Smooth muscle cell (in vitro differentiated cells): ENCODE results near the gene PSIP1. TPM values are rescaled to one million over a fixed set of nuclear protein-coding genes. Genes with fewer than 3 reads are reported as not detected.

Experiments used
- DNase-seq: peaks from one replicate; lab custom pipeline; 2025; ENCODE audit not compliant: unreplicated experiment; lab: John Stamatoyannopoulos, UW
- H2AFZ ChIP-seq: fragments of 200-600 bp; sonication (generic); 2 replicates; pipeline ENCODE4 v1.6.0; 2016; ENCODE audit warnings: antibody characterized with exemption, low read depth, mild to moderate bottlenecking
- H3F3A ChIP-seq: fragments of 200-600 bp; sonication (generic); 2 replicates; pipeline ENCODE4 v1.6.0; 2017; ENCODE audit warnings: antibody characterized with exemption, low read depth
- H3K27ac ChIP-seq: fragments of 200-600 bp; sonication (generic); 2 replicates; pipeline ENCODE4 v1.5.1; 2016; ENCODE audit warnings: low read depth, mild to moderate bottlenecking
- H3K27me3 ChIP-seq: fragments of 200-600 bp; sonication (generic); 2 replicates; pipeline ENCODE4 v1.6.1; 2016; ENCODE audit warnings: low read depth, mild to moderate bottlenecking
- H3K36me3 ChIP-seq: fragments of 200-600 bp; sonication (generic); 2 replicates; pipeline ENCODE4 v1.5.1; 2016; ENCODE audit warnings: low read depth
- H3K4me1 ChIP-seq: fragments of 200-600 bp; sonication (generic); 2 replicates; pipeline ENCODE4 v1.5.1; 2016; ENCODE audit warnings: low read depth
- H3K4me2 ChIP-seq: fragments of 200-600 bp; sonication (generic); 2 replicates; pipeline ENCODE4 v1.6.0; 2016; ENCODE audit warnings: mild to moderate bottlenecking
- H3K4me3 ChIP-seq: fragments of 200-600 bp; sonication (generic); 2 replicates; pipeline ENCODE4 v1.5.1; 2016; ENCODE audit warnings: mild to moderate bottlenecking
- H3K79me2 ChIP-seq: fragments of 200-600 bp; sonication (generic); 2 replicates; pipeline ENCODE4 v1.6.0; 2016; ENCODE audit warnings: low read depth, mild to moderate bottlenecking
- H3K9ac ChIP-seq: fragments of 200-600 bp; sonication (generic); 2 replicates; pipeline ENCODE4 v1.6.0; 2016; ENCODE audit warnings: low read depth
- H3K9me3 ChIP-seq: fragments of 200-600 bp; sonication (generic); replicated peaks from 2 replicates; pipeline ENCODE4 v1.5.1; 2016; ENCODE audit warnings: low read depth
- H4K20me1 ChIP-seq: fragments of 200-600 bp; sonication (generic); 2 replicates; pipeline ENCODE4 v1.6.0; 2016; ENCODE audit warnings: low read depth
- WGBS: methylation state at CpG from one replicate; pipeline ENCODE4 v1.1.7; 2016; ENCODE audit warnings: low lambda C conversion rate; 5-methylcytosine and 5-hydroxymethylcytosine counted together
- polyA plus RNA-seq: library from polyadenylated mRNA; unstranded; fragments of >200 nt; fragmentation: Nextera tagmentation; extraction: Ambion mirVana; gene quantifications from 2 replicates; pipeline ENCODE4 v1.2.1, GENCODE V29; 2016
- total RNA-seq: library from RNA; depleted of rRNA; stranded (reverse); fragments of >200 nt; gene quantifications from 2 replicates; pipeline ENCODE4 v1.2.3, GENCODE V29; 2014
- TF ChIP-seq, protein P1 (sequence below): fragments of 200-600 bp; sonication (generic); IDR thresholded peaks from 2 replicates; pipeline ENCODE4 v1.5.1; 2017; ENCODE audit warnings: borderline replicate concordance, mild to moderate bottlenecking, antibody characterized with exemption; ENCODE audit not compliant: insufficient read depth, poor library complexity, severe bottlenecking

PSIP1 gene
- total and polyA plus RNA-seq, 2 experiments from 2014 or later = 25.1 to 31.9 TPM

DNA sequence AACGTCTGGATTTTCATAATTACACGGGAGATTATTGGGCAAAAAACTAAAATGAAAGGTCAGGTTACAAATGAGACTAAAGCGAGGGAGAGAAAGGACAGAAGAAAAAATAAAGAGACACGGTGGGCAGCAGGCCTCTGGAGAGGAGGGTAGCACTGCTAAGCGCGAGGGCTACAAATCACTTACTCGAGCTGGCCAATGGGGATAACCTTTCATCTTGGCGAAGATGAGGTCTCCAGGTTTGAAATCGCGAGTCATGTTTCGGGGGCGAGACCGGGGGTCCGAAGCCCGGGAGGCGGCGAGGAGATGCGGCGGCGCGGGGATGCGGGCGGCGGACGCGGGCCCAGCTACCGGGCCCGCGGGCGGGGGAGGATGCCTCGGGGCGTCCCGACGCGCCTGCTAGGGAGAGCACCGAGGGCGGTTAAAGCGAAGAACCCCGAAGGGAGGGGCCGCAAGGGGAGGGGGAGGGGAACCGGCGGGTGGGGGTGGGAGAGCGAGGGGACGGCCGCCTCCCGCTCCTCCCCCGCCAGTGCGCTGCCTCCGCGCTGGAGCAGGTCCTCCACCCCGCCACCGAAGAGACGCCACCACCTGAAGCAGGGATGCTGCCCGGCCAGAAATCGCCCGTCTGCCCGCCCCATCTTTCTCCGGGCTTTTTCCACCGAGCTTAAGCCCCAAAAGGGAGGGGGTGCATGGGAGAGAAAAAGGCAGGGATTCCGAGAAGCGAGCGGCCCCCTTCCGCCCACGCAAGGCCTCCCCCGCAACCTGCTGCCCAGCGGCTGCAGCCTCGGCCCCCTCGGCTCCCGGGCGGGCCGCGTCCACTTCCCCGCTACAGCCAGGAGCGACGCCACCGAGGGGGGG is 610 bp downstream of the PSIP1 start:
- H3K27ac ChIP-seq = no peak overlapping the region
- no peaks in the 10 kb centered on the region for H3K9me3 ChIP-seq
- no peaks in the 10 kb centered on the region for H4K20me1 ChIP-seq
- peaks cover 26% of the 10 kb centered on the region for H3K4me1 ChIP-seq
- WGBS = 1% methylated on average over 48 of the region's 76 CpGs
- H3K9ac ChIP-seq = peak overlapping the region; percentile 98
- TF ChIP-seq, protein P1, sequence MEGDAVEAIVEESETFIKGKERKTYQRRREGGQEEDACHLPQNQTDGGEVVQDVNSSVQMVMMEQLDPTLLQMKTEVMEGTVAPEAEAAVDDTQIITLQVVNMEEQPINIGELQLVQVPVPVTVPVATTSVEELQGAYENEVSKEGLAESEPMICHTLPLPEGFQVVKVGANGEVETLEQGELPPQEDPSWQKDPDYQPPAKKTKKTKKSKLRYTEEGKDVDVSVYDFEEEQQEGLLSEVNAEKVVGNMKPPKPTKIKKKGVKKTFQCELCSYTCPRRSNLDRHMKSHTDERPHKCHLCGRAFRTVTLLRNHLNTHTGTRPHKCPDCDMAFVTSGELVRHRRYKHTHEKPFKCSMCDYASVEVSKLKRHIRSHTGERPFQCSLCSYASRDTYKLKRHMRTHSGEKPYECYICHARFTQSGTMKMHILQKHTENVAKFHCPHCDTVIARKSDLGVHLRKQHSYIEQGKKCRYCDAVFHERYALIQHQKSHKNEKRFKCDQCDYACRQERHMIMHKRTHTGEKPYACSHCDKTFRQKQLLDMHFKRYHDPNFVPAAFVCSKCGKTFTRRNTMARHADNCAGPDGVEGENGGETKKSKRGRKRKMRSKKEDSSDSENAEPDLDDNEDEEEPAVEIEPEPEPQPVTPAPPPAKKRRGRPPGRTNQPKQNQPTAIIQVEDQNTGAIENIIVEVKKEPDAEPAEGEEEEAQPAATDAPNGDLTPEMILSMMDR = no peak
- peak overlapping the region; percentile 99 for H2AFZ ChIP-seq
- H3K79me2 ChIP-seq = peaks cover 26% of the 10 kb centered on the region
- H3F3A ChIP-seq = peaks cover 9% of the 10 kb centered on the region
- peak overlapping the region; percentile 98 for H3K4me3 ChIP-seq
- peak overlapping the region; percentile 92 for H3K4me2 ChIP-seq
- no peaks in the 10 kb centered on the region for H3K27me3 ChIP-seq
- H3K36me3 ChIP-seq = peaks cover 4% of the 10 kb centered on the region
- no peak for DNase-seq

DNA sequence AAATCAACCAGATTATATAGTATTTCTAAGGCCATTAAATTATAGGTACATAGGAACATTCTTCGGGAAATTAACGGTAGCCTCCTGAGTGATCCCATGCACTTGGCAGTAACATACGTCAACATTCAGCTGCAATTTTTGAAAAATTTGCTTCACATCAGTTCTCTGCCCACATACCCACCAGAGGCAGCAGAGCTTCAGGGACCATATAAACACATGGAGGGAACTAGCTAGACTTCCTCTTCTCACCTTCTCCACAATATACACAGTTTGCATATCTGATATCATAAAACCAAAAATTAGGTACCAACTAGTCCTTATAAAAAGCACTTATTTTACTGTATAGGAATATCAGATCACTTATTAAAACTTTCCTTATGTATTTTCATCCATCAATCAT is 4.8 kb downstream of the PSIP1 start:
- no peaks in the 10 kb centered on the region for H3K9me3 ChIP-seq
- H3K4me2 ChIP-seq = no peak overlapping the region
- H3K36me3 ChIP-seq = peaks cover 4% of the 10 kb centered on the region
- no peaks in the 10 kb centered on the region for H4K20me1 ChIP-seq
- H3K4me3 ChIP-seq = no peak overlapping the region
- H3K27ac ChIP-seq = no peak overlapping the region
- TF ChIP-seq, protein P1 = no peak
- DNase-seq = no peak
- H3K79me2 ChIP-seq = peaks cover 30% of the 10 kb centered on the region
- H3K9ac ChIP-seq = no peak overlapping the region
- WGBS = 98% methylated on average over 3 of the region's 3 CpGs
- no peaks in the 10 kb centered on the region for H3F3A ChIP-seq
- no peaks in the 10 kb centered on the region for H3K27me3 ChIP-seq
- no peak overlapping the region for H2AFZ ChIP-seq
- peaks cover 9% of the 10 kb centered on the region for H3K4me1 ChIP-seq

DNA sequence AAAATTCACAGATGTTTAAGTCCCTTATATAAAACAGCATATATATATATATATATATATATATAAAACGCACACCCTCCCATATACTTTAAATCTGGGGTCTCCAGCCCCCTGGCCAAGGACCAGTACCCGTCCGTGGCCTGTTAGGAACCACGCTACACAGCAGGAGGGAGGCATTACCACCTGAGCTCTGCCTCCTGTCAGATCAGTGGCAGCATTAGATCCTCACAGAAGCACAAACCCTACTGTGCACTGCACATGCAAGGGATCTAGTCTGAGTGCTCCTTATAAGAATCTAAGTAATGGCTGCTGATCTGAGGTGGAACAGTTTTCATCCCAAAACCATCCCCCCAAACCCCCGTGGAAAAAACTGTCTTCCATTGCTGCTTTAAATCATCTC is 9.0 kb downstream of the PSIP1 start:
- H3K79me2 ChIP-seq = peaks cover 12% of the 10 kb centered on the region
- H3K4me2 ChIP-seq = no peak overlapping the region
- no peaks in the 10 kb centered on the region for H4K20me1 ChIP-seq
- TF ChIP-seq, protein P1 = no peak
- H2AFZ ChIP-seq = no peak overlapping the region
- peaks cover 4% of the 10 kb centered on the region for H3K36me3 ChIP-seq
- H3K27ac ChIP-seq = no peak overlapping the region
- H3F3A ChIP-seq = no peaks in the 10 kb centered on the region
- H3K9ac ChIP-seq = no peak overlapping the region
- H3K4me1 ChIP-seq = no peaks in the 10 kb centered on the region
- H3K4me3 ChIP-seq = no peak overlapping the region
- WGBS = 92% methylated on average over 5 of the region's 5 CpGs
- H3K9me3 ChIP-seq = no peaks in the 10 kb centered on the region
- no peaks in the 10 kb centered on the region for H3K27me3 ChIP-seq
- DNase-seq = no peak
